Measurements from ENCODE around the gene DEDD. TPM values are rescaled to one million over a fixed set of nuclear protein-coding genes. Genes with fewer than 3 reads are reported as not detected.

Gene DEDD
- total and polyA plus RNA-seq, 2 donors from 2014 or later, result 23.2 to 37.2 TPM

GRCh38 chr1:161160671-161161145, 28.2 kb upstream of the DEDD start:
- H3K4me1 ChIP-seq (ENCODE audit: control insufficient read depth in 2 of 3, insufficient read depth in 2 of 3, low read depth in 1 of 3, low read length in 3 of 3), result peaks cover 0 to 15% (median 11%) of the 10 kb centered on the region in 3 donors
- FAIRE-seq (no peak), DNase-seq (peak in 2 of 5 donors; percentile 61 to 74)
- no peak overlapping the region for H3K4me3 ChIP-seq (ENCODE audit: low read length in 3 of 3)
- H3K36me3 ChIP-seq (ENCODE audit: control insufficient read depth in 2 of 3, insufficient read depth in 3 of 3, low read length in 3 of 3), result peaks cover 4 to 14% (median 8%) of the 10 kb centered on the region in 3 donors
- intact Hi-C loops (cut with DNase I), result no loop called here
- H3K27me3 ChIP-seq (ENCODE audit: control insufficient read depth, insufficient read depth, low read length), result no peaks in the 10 kb centered on the region
- H3K9ac ChIP-seq (ENCODE audit: low read length in 3 of 3), result no peak overlapping the region
- no peak for TF ChIP-seq CTCF (IDR thresholded peaks at IDR 0.05; ENCODE audit: borderline replicate concordance, extremely low read depth, insufficient read depth)
- no peak overlapping the region for H3K27ac ChIP-seq (ENCODE audit: low read depth in 2 of 2, low read length in 2 of 2)
- no peaks in the 10 kb centered on the region for H3K9me3 ChIP-seq (ENCODE audit: control insufficient read depth in 2 of 3, insufficient read depth in 1 of 3, low read length in 3 of 3)

DNA sequence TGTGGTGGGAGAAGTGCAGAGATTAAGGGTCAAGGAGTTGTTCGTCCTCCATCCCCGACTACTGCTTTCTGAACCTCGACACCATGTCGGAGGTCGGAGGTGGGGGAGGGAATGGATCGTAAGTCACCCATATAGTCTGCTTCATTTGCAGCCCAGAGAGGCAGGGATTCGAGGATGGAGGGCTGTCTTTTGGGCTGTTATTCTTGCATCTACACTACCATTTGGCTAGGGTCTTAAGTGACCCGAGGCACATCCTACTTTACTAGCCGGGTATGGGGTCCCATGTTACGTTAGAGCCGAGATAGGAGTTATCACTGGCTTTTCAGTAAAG, 27.4 kb upstream of the DEDD start:
- peaks cover 0 to 18% (median 11%) of the 10 kb centered on the region in 3 donors for H3K4me1 ChIP-seq (ENCODE audit: control insufficient read depth in 2 of 3, insufficient read depth in 2 of 3, low read depth in 1 of 3, low read length in 3 of 3)
- TF ChIP-seq CTCF (IDR thresholded peaks at IDR 0.05; ENCODE audit: borderline replicate concordance, extremely low read depth, insufficient read depth), result no peak
- H3K36me3 ChIP-seq (ENCODE audit: control insufficient read depth in 2 of 3, insufficient read depth in 3 of 3, low read length in 3 of 3), result peaks cover 4 to 13% (median 8%) of the 10 kb centered on the region in 3 donors
- intact Hi-C loops (cut with DNase I), result no loop called here
- H3K27me3 ChIP-seq (ENCODE audit: control insufficient read depth, insufficient read depth, low read length), result no peaks in the 10 kb centered on the region
- FAIRE-seq (no peak), DNase-seq (no peak)
- peak overlapping the region; percentile 83 to 94 for H3K27ac ChIP-seq (ENCODE audit: low read depth in 2 of 2, low read length in 2 of 2)
- no peaks in the 10 kb centered on the region for H3K9me3 ChIP-seq (ENCODE audit: control insufficient read depth in 2 of 3, insufficient read depth in 1 of 3, low read length in 3 of 3)
- peak overlapping the region; percentile 87 to 92 (median 88) for H3K4me3 ChIP-seq (ENCODE audit: low read length in 3 of 3)
- H3K9ac ChIP-seq (ENCODE audit: low read length in 3 of 3), result peak overlapping the region; percentile 83 to 95 (median 83)

DNA sequence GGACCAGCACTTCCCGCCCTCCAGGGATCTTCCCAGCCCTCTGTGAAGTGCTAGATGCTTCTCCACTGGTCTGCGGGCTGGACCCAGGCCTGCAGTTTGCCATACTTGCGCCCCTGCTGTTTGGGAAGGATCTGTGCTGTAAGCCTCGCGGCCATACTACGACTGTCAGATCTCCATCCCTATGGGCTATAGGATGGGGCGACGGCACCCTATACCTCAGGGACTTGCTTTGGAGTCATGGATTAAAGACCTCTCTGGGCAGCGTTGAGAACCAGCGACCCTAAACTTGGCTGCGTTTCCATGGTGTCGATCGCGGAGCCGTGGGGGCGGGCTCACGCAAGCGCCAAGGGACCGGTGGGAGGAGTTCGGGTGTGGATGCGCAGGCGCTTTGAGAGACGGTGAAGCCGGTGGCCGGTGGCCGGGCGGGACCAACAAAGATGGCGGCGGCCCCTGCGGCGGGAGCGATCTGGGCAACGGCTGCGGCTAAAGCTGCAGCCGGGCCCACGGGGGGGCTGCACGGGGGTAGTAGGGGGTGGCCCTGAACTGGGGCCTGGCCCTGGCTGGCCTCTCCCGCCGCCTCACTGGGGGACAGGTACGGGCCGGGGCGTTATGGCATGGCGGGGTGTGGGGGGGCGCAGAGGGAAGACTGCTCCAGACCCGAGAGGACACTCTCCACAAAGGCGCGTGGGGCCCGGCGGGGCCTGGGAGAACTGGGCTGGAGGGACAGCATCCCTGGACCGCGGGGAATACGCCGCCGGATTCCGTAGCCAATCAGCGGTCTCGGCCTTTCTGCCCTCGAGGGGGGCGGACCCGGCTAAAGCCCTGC, 26.8 kb upstream of the DEDD start, which contains the start of gene USP21:
USP21 (plus strand) TSS at position 414 of the 826 bp plus-strand sequence. CDS start 1,141 bp downstream, outside the sequence.
- H3K27me3 ChIP-seq (ENCODE audit: control insufficient read depth, insufficient read depth, low read length), result no peaks in the 10 kb centered on the region
- H3K9ac ChIP-seq (ENCODE audit: low read length in 3 of 3), result peak within 1 kb of the TSS; percentile 83 to 95 (median 83)
- no peaks in the 10 kb centered on the region for H3K9me3 ChIP-seq (ENCODE audit: control insufficient read depth in 2 of 3, insufficient read depth in 1 of 3, low read length in 3 of 3)
- H3K27ac ChIP-seq (ENCODE audit: low read depth in 2 of 2, low read length in 2 of 2), result peak within 1 kb of the TSS; percentile 83 to 94
- peaks cover 4 to 8% (median 7%) of the 10 kb centered on the region in 3 donors for H3K36me3 ChIP-seq (ENCODE audit: control insufficient read depth in 2 of 3, insufficient read depth in 3 of 3, low read length in 3 of 3)
- H3K4me1 ChIP-seq (ENCODE audit: control insufficient read depth in 2 of 3, insufficient read depth in 2 of 3, low read depth in 1 of 3, low read length in 3 of 3), result peaks cover 0 to 18% (median 11%) of the 10 kb centered on the region in 3 donors
- FAIRE-seq, result no peak
- intact Hi-C loops (cut with DNase I), result no loop called here
- no peak for TF ChIP-seq CTCF (IDR thresholded peaks at IDR 0.05; ENCODE audit: borderline replicate concordance, extremely low read depth, insufficient read depth)
- peak within 1 kb of the TSS; percentile 87 to 92 (median 88) for H3K4me3 ChIP-seq (ENCODE audit: low read length in 3 of 3)
- DNase-seq, result peak; percentile 95 to 98 (median 97)
